Activated naive CD4-positive, alpha-beta T cell treated with anti-CD3 and anti-CD28 coated beads, Interleukin-2, amount 10 ng/mL, durations not matched to agents 7 days and 5 days (primary cell): ENCODE data around the gene SEMA5A.

Experiments used
- CTCF ChIA-PET: fragments of 350-600 bp; sonication (Branson Sonifier 250); formaldehyde crosslinking; loops from one replicate; lab custom pipeline; 2021; ENCODE audit warnings: antibody characterized with exemption; lab: Charles Lee
- DNase-seq: peaks from one replicate; pipeline ENCODE4 v3.0.0-alpha.2; 2020
- H3K27ac Mint-ChIP-seq: one replicate; pipeline ENCODE4 v1.8.0; 2021; ENCODE audit warnings: mild to moderate bottlenecking, moderate library complexity, mixed read lengths
- H3K27me3 Mint-ChIP-seq: one replicate; pipeline ENCODE4 v1.8.0; 2021; ENCODE audit warnings: mild to moderate bottlenecking, mixed read lengths
- H3K36me3 Mint-ChIP-seq: one replicate; pipeline ENCODE4 v1.8.0; 2021; ENCODE audit warnings: mixed read lengths
- H3K4me1 Mint-ChIP-seq: one replicate; pipeline ENCODE4 v1.8.0; 2021; ENCODE audit warnings: mixed read lengths
- H3K4me3 Mint-ChIP-seq: one replicate; pipeline ENCODE4 v1.8.0; 2021; ENCODE audit warnings: mild to moderate bottlenecking, moderate library complexity, mixed read lengths
- H3K9me3 Mint-ChIP-seq: one replicate; pipeline ENCODE4 v1.8.0; 2021; ENCODE audit warnings: mixed read lengths

SEMA5A gene

DNA sequence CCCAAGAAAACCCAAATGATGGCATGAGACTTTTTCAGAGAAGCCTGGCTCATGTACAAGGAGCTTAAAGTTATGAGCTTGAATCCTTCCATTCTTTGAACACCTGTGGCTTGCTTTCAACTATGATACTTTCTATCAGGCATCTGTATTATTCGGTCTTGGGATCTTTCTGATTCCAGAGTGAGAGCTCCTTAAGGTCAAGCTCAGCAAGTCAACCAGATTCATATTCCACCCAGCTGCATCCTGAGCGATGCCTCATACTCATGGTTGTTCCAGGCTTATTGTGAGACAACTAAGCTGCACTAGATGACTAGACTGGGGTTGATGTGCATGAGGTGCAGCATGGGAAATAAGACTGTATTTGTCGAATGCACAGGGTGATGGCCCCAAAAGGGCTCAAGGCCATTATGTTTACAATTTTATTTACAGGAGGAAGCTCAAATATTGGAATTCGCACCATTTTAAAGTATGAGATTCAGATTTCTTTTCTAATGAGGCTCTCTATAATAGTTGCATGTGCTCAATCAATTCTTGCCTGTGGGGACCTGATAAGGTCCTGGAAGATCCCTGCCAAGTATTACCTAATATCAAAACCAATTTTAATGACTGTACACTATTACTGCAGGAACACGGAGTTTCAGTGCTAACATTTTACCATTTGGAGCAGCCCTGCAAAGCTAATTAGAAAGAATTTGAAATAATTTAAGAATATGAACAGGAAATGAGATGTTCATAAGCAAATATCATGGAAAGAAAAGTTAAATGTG lies 453.8 kb downstream of the SEMA5A start:
- no peaks in the 10 kb centered on the region for H3K27me3 Mint-ChIP-seq
- H3K9me3 Mint-ChIP-seq: no peaks in the 10 kb centered on the region
- no peaks in the 10 kb centered on the region for H3K4me1 Mint-ChIP-seq
- no peak overlapping the region for H3K27ac Mint-ChIP-seq
- H3K36me3 Mint-ChIP-seq: no peaks in the 10 kb centered on the region
- no peak overlapping the region for H3K4me3 Mint-ChIP-seq
- no peak for DNase-seq
- CTCF ChIA-PET: no interaction called here

GRCh38 chr5:9090381-9091026 lies 455.4 kb downstream of the SEMA5A start:
- no peaks in the 10 kb centered on the region for H3K27me3 Mint-ChIP-seq
- H3K4me1 Mint-ChIP-seq: no peaks in the 10 kb centered on the region
- CTCF ChIA-PET: no interaction called here
- peaks cover 8% of the 10 kb centered on the region for H3K9me3 Mint-ChIP-seq
- H3K27ac Mint-ChIP-seq: no peak overlapping the region
- H3K4me3 Mint-ChIP-seq: no peak overlapping the region
- no peaks in the 10 kb centered on the region for H3K36me3 Mint-ChIP-seq
- DNase-seq: no peak

DNA sequence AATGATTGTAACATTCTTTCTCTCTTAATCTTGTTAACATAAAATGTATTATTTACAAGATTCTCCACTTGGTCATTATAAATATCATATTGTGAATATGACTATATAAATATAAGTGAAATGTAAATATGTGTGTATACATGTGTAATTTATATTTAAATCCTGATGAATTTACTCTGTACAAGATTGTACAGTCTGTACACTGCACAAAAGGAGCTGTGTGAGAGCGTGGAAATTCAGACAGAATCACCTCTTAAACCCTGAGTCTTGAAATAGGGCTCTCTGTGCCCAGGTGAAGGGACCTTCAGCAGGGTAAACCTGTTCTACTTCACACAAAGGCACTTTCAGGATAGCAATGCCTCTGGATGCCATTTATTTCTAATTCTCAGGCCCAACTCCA lies 456.0 kb downstream of the SEMA5A start:
- no peaks in the 10 kb centered on the region for H3K27me3 Mint-ChIP-seq
- H3K27ac Mint-ChIP-seq: no peak overlapping the region
- no peaks in the 10 kb centered on the region for H3K36me3 Mint-ChIP-seq
- DNase-seq: no peak
- CTCF ChIA-PET: no interaction called here
- peaks cover 8% of the 10 kb centered on the region for H3K9me3 Mint-ChIP-seq
- H3K4me1 Mint-ChIP-seq: no peaks in the 10 kb centered on the region
- H3K4me3 Mint-ChIP-seq: no peak overlapping the region

GRCh38 chr5:9082996-9083395 lies 462.9 kb downstream of the SEMA5A start:
- Mint-ChIP-seq H3K4me1 (no peaks in the 10 kb centered on the region), H3K27ac (no peak overlapping the region), H3K27me3 (no peaks in the 10 kb centered on the region), H3K4me3 (no peak overlapping the region), H3K36me3 (no peaks in the 10 kb centered on the region), H3K9me3 (peaks cover 23% of the 10 kb centered on the region)
- CTCF ChIA-PET: no interaction called here
- DNase-seq: no peak

GRCh38 chr5:9072701-9073100 lies 473.2 kb downstream of the SEMA5A start:
- CTCF ChIA-PET: no interaction called here
- Mint-ChIP-seq H3K27ac (no peak overlapping the region), H3K36me3 (no peaks in the 10 kb centered on the region), H3K4me1 (no peaks in the 10 kb centered on the region), H3K27me3 (no peaks in the 10 kb centered on the region), H3K9me3 (no peaks in the 10 kb centered on the region), H3K4me3 (no peak overlapping the region)
- DNase-seq: no peak

GRCh38 chr5:9071524-9071923 lies 474.4 kb downstream of the SEMA5A start:
- H3K36me3 Mint-ChIP-seq: no peaks in the 10 kb centered on the region
- no peak for DNase-seq
- no peak overlapping the region for H3K4me3 Mint-ChIP-seq
- H3K27ac Mint-ChIP-seq: no peak overlapping the region
- H3K9me3 Mint-ChIP-seq: no peaks in the 10 kb centered on the region
- H3K4me1 Mint-ChIP-seq: no peaks in the 10 kb centered on the region
- no peaks in the 10 kb centered on the region for H3K27me3 Mint-ChIP-seq
- CTCF ChIA-PET: no interaction called here

DNA sequence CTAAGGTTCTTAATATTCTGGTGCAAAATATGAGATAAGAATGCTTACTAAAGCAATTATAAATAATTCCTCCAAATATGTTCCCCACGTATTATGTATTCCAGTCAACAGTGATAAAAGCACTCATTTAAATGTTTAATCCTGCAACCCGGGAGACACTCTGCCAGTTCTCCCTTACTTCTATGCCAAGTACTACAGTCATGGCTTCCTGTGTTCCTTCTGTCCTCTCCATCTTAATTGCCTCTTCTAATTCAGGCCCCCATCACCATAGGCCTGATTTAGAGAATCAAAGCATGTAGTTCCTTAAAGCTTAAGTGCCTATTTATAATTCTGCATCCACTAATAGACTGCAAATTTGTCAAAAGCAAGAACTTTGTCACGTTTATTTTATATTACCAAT lies 474.8 kb downstream of the SEMA5A start:
- Mint-ChIP-seq H3K27ac (no peak overlapping the region), H3K9me3 (no peaks in the 10 kb centered on the region), H3K4me1 (no peaks in the 10 kb centered on the region), H3K27me3 (no peaks in the 10 kb centered on the region), H3K4me3 (no peak overlapping the region), H3K36me3 (no peaks in the 10 kb centered on the region)
- DNase-seq: no peak
- CTCF ChIA-PET: no interaction called here

DNA sequence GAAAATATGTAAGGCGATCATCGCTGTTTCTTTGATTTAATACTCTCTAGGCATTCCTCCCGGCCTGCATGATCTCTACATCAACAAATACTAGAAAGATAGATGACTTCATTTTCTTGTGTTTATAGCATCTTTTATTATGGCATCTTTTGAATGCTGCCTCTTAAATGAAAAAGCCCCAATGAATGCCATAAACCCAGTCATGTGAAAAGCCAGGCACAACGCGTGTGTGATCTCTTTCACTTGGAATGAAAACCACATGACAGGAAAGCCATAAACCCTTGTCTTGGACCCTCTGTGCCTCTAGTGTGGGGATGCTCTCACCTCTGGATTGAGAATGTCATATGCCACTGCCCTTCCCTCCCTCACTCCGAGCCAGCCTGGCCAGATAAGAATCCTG lies 476.2 kb downstream of the SEMA5A start:
- H3K4me3 Mint-ChIP-seq: no peak overlapping the region
- H3K27me3 Mint-ChIP-seq: no peaks in the 10 kb centered on the region
- H3K9me3 Mint-ChIP-seq: peaks cover 3% of the 10 kb centered on the region
- H3K36me3 Mint-ChIP-seq: no peaks in the 10 kb centered on the region
- DNase-seq: no peak
- no peaks in the 10 kb centered on the region for H3K4me1 Mint-ChIP-seq
- no peak overlapping the region for H3K27ac Mint-ChIP-seq
- CTCF ChIA-PET: no interaction called here

GRCh38 chr5:9067154-9067553 lies 478.7 kb downstream of the SEMA5A start:
- Mint-ChIP-seq H3K27ac (no peak overlapping the region), H3K4me3 (no peak overlapping the region), H3K36me3 (no peaks in the 10 kb centered on the region), H3K9me3 (peaks cover 7% of the 10 kb centered on the region), H3K27me3 (no peaks in the 10 kb centered on the region), H3K4me1 (no peaks in the 10 kb centered on the region)
- DNase-seq: no peak
- CTCF ChIA-PET: no interaction called here

GRCh38 chr5:9066349-9066748 lies 479.5 kb downstream of the SEMA5A start:
- no peak overlapping the region for H3K4me3 Mint-ChIP-seq
- H3K36me3 Mint-ChIP-seq: no peaks in the 10 kb centered on the region
- no peak overlapping the region for H3K27ac Mint-ChIP-seq
- CTCF ChIA-PET: no interaction called here
- no peaks in the 10 kb centered on the region for H3K4me1 Mint-ChIP-seq
- H3K9me3 Mint-ChIP-seq: peaks cover 8% of the 10 kb centered on the region
- no peak for DNase-seq
- no peaks in the 10 kb centered on the region for H3K27me3 Mint-ChIP-seq

DNA sequence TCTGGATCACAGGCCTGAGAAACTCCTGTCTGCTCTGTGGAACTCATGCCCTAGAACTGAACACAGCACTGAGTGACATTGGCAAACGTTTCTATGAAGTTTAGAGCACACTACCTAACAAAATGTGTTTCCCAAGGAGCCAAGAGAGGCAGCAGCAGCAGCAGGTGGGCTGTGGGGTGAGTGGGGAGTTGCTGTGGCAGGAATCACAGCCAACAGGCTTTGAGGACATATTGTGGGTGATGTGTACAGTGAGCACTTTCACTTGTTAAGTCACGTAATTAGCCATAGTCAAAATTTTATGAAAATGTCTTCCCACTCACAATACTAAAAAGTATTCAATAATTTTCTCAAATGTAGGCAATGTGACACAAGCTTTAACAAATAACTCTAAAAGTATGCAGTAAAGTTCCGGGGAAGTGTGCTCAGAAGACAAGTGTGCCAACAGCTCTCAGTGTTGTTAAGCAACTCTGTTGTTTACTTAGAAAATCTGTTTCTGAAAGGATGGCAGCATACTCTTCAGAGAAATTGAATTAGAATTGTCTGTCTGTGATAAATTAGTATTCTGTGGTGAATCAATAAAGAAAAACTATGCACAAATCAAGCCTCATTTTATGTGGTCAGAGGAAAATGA lies 482.1 kb downstream of the SEMA5A start:
- Mint-ChIP-seq H3K9me3 (peaks cover 8% of the 10 kb centered on the region), H3K27me3 (no peaks in the 10 kb centered on the region), H3K4me3 (no peak overlapping the region), H3K4me1 (no peaks in the 10 kb centered on the region), H3K27ac (no peak overlapping the region), H3K36me3 (no peaks in the 10 kb centered on the region)
- DNase-seq: no peak
- CTCF ChIA-PET: no interaction called here

DNA sequence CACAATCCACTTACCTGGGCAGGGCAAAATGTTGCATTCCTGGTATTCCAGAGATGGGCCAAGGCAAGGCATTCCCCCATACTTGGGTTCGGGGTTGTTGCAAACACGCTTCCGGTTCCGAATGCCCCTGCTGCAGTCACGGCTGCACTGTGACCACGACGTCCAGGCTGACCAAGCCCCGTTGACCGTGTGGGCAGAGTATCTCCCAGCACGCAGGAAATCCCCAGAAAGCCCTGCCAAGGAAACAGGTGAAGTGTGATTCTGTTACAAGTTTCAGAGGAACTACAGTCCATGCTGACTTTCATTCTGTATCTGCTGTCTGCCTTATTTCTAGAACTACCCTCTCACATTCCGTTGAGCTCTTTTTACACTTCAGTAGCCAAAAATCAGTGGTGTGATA lies 483.0 kb downstream of the SEMA5A start:
- CTCF ChIA-PET: no interaction called here
- H3K9me3 Mint-ChIP-seq: peaks cover 8% of the 10 kb centered on the region
- H3K4me1 Mint-ChIP-seq: no peaks in the 10 kb centered on the region
- no peak for DNase-seq
- no peak overlapping the region for H3K27ac Mint-ChIP-seq
- no peaks in the 10 kb centered on the region for H3K36me3 Mint-ChIP-seq
- H3K27me3 Mint-ChIP-seq: no peaks in the 10 kb centered on the region
- H3K4me3 Mint-ChIP-seq: no peak overlapping the region

DNA sequence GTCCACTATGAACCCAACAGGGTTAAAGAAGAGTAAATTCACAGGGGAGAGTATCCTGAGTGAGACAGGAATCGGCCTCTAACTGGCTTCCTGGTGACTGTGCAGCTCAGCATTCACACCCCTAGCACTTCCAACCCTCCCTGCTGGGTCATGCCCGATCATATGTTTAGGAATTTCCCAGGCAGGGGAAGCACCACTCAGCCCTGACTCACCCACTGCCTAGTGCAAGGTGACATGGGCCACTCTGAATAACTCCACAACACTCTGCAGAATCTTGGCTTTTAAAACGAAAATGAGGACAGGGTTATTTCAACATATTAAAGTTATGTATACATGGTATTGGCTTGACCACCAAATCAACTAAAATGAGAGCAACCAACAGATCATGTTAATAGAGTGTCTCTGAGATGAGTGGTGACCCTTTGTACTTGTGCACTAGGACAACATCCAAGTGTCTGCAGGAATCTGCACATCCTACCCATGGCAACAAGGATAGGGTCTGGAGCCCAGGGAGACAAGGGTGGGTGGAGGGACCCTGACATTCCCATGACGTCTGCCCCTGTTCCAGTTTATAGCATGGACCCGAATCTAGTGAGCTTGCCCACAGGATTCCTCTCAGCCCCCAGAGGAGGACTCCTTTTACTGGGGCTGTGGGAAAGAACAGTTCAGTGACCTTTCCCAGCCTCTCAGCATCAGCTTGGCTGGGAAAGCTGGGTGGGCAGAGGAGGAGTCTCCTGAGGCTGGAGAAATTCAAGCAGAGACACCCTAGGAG lies 485.8 kb downstream of the SEMA5A start:
- H3K36me3 Mint-ChIP-seq: no peaks in the 10 kb centered on the region
- H3K4me1 Mint-ChIP-seq: no peaks in the 10 kb centered on the region
- CTCF ChIA-PET: no interaction called here
- H3K4me3 Mint-ChIP-seq: no peak overlapping the region
- H3K9me3 Mint-ChIP-seq: peaks cover 8% of the 10 kb centered on the region
- no peak for DNase-seq
- no peaks in the 10 kb centered on the region for H3K27me3 Mint-ChIP-seq
- H3K27ac Mint-ChIP-seq: no peak overlapping the region

DNA sequence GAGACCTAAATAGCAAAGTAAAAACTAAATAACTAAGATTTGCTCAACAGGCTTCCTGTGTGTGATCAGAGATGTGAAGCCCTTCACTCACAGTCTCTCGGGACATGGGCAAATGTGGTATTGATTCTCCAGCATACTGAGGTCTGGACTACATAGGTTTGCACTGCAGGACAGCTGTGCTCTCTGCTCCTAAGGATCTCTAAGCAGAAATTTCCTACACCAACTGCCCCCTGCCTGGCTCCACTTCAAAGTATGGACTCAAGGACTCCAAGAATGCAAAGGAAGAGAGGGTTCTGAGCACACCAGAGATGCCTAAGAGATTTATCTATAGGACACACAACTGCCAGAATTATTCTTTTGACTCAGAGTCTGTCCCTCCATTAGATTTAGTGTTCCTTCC lies 487.2 kb downstream of the SEMA5A start:
- peaks cover 1% of the 10 kb centered on the region for H3K9me3 Mint-ChIP-seq
- H3K4me1 Mint-ChIP-seq: no peaks in the 10 kb centered on the region
- CTCF ChIA-PET: no interaction called here
- H3K27ac Mint-ChIP-seq: no peak overlapping the region
- DNase-seq: no peak
- no peaks in the 10 kb centered on the region for H3K36me3 Mint-ChIP-seq
- H3K4me3 Mint-ChIP-seq: no peak overlapping the region
- no peaks in the 10 kb centered on the region for H3K27me3 Mint-ChIP-seq
